Mucosa of gallbladder (tissue), 1 donor: ENCODE measurements around the gene LY9. TPM values are rescaled to one million over a fixed set of nuclear protein-coding genes. Genes with fewer than 3 reads are reported as not detected.

Experiments used
- DNase-seq: peaks from one replicate; pipeline ENCODE4 v3.0.0-alpha.2; 2020; ENCODE audit warnings: low spot score
- total RNA-seq: library from RNA; stranded (reverse); gene quantifications from one replicate; pipeline ENCODE4 v1.2.1, GENCODE V29; 2021
- donor health status: DM: no; HTN: no; CAD: no.

Gene LY9
- total RNA-seq = 3.9 TPM

GRCh38 chr1:160795951-160796383, at the start of gene LY9:
TSS of gene LY9 (plus strand) at chr1:160796174. CDS start at chr1:160796188, 14 bp downstream.
- peak; percentile 49 for DNase-seq

- DNase-seq = no peak
These were observed 49.0 kb upstream of the LY9 start for GRCh38 chr1:160746836-160747500.

- DNase-seq = no peak
These were observed 48.3 kb upstream of the LY9 start for GRCh38 chr1:160747717-160748116.

DNA sequence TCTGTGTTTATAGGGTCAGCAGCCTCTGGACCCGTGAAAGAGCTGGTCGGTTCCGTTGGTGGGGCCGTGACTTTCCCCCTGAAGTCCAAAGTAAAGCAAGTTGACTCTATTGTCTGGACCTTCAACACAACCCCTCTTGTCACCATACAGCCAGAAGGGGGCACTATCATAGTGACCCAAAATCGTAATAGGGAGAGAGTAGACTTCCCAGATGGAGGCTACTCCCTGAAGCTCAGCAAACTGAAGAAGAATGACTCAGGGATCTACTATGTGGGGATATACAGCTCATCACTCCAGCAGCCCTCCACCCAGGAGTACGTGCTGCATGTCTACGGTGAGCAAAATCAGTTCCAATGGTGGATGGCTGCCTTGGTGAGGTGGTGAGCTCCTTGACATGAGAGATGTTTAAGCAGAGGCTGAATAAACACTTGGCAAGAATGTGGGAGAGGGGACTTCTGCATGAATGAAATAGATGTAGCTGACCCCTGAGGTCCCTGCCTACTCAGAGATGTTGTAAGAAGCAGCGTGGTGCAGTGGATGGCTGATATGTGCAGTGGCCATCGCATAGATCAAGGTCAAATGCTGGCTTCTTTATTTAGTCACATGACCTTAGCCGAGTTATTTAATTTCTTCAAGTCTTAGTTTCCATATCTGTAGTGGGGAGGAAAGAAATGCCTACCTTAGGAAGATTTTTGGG, 47.6 kb upstream of the LY9 start:
- DNase-seq = no peak

DNA sequence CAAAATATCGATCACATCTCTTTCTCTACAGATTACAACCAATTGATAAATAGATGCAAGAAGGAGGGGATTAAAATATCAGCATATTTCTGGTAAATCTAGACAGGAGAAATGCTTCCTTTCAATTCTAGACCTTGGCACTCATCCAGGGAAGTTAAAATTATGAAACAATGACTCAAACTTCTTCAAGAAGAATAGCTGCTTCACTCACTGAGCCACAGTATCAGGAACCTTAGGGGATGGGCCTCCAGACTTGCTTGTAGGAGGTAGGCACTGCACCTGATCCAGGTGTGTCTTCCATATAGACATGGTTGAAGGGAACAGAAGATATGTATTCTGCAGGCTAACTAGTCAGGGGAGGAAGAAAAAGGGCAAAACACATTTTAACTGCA, 47.1 kb upstream of the LY9 start:
- no peak for DNase-seq

DNA sequence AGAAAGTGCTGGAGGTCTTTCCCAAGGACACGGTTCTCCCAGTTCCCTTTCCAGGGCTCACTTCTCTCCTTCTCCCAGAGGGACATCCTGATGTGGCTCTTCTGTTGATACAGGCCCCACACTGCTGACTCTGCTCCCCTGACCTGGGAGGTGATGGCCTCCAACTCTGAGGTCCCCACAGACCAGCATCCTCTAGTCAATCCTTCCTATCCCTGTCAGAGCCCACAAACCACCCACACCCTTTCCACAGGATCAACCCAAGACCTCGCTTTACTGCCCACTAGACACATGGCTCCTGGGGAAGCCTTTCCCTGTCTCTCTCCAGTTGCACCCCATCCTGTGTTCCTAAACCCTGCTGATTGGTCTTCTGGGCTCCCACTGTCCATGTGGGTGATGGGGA, 45.4 kb upstream of the LY9 start:
- DNase-seq = no peak

DNA sequence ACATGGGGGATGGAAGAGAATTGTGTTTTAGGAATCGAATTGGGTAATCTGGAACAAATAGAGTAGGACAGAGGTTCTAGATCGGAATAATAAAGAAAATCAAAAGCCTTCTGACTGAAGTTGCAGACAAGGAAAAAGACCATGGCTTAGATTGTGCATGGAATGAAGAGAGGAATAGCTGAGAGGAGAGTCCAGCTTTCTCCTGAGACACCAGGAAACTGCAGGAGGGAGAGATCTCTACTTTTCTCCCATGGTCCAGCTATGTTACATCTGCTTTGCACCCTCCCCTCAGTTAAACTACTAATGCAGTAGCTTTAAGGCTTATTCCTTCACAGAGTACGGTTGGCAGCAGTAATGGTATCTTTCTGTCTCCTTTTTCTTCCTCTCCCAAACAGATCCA, 43.6 kb upstream of the LY9 start:
- DNase-seq = no peak

DNA sequence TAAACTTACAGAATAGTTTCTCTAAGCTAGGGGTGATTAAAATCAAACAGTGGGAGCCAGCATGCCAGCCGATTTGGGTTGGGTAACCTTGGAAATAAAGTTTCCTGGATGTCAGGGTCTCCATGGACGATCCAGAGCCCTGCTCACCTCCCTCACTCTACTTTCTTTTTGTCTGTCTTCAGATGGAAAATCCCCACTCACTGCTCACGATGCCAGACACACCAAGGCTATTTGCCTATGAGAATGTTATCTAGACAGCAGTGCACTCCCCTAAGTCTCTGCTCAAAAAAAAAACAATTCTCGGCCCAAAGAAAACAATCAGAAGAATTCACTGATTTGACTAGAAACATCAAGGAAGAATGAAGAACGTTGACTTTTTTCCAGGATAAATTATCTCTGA, 43.0 kb upstream of the LY9 start:
- DNase-seq = no peak

- no peak for DNase-seq
These were observed 42.4 kb upstream of the LY9 start for GRCh38 chr1:160753594-160753993.

- DNase-seq = no peak
These were observed 40.5 kb upstream of the LY9 start for GRCh38 chr1:160755461-160755860.

DNA sequence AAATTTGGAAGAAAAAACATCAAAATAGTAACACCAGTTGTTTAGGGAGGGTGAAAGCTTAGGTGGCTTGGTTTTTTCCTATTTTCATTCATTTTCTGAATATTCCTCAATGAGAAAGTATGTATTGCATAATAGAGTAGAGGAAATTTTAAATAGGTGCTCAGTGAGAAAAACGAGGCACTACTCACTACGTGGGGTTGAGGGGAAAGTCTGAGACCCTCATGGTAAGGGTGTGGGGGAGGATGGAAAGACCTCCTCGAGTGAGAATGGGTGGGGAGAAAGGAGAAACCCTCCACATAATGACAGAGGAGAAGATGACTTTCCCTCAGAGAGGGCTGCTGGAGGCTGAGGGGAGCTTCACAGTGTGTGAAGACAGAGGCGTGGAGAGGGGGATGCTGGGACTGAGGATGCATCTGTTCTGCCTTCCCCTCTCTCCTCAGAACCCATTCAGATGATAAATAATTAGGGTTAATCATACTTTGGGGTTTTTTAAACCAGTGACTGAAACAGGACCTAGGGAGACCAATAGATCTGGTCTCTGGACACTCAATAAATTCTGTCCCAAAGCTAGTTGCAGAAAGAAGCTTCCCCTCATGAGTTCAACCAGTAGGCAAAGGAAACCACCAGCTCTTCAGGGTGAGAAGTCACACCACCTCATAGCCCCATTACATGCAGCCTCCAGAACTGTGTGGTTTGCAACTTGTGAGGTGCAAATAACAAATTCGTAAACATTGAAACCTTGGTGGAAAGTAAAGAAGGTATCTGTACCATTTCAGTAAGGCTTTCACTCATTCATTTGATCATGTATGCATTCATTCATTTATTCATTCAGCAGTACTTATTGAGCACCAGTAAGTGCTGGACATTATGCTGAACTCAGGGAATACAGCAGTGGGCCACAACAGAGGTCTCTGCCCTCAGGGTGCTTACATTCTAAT, 39.8 kb upstream of the LY9 start:
- DNase-seq = no peak

DNA sequence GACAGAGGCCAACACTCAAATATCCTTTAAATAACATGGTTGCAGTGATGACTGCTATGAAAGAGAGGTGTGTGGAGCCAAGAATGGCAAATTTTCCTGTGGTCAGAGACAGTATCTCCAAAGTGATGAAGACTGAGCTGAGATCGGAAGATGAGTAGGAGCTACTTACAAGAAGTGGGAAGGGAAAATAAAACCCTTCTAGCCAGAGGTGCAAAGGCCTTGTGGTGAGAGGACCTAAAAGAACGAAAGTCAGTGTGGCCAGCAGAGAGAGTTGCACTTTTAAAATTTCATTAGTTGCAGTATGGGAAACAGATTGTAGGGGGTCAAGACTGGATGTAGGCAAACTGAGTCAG, 39.1 kb upstream of the LY9 start:
- no peak for DNase-seq

GRCh38 chr1:160758521-160758920, 37.5 kb upstream of the LY9 start:
- no peak for DNase-seq

- DNase-seq = no peak
These were observed 36.2 kb upstream of the LY9 start for GRCh38 chr1:160759740-160760139.

- no peak for DNase-seq
These were observed 34.9 kb upstream of the LY9 start for GRCh38 chr1:160761046-160761445.

DNA sequence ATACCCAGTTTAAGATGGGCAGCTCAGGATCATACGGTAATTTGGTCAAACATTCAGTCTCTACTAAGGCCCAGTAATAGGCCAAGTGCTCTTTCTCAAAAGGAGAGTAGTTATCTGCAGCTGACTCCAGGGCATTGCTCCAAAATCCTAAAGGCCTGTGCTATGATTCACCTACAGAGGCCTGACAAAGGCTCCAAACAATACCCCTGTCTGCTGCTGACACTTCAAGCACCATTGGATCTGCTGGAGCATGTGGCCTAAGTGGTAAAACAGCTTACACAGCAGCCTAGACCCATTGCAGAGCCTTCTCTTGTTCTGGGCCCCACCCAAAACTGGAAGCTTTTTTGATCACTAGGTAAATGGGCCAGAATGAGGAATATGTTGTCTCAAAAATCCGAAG, 34.1 kb upstream of the LY9 start:
- DNase-seq = no peak

DNA sequence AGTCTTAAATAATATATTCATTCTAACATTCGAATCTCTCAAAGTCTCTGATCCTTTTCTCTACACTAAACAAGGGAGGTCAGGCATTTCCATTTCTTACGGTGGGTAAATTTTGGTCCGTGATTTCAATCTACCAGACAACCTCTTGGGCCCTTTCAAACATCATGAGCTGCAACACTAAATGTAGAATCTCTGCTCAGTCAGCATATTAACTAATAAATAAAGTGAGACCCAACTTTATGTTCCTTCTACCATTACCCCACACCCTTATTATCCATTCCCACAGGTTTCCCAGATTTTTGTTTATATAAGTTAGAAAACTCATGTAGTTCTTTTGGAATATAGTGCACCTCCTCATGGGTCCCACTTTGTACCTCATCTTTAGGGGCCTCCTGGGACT, 32.0 kb upstream of the LY9 start:
- DNase-seq = no peak

DNA sequence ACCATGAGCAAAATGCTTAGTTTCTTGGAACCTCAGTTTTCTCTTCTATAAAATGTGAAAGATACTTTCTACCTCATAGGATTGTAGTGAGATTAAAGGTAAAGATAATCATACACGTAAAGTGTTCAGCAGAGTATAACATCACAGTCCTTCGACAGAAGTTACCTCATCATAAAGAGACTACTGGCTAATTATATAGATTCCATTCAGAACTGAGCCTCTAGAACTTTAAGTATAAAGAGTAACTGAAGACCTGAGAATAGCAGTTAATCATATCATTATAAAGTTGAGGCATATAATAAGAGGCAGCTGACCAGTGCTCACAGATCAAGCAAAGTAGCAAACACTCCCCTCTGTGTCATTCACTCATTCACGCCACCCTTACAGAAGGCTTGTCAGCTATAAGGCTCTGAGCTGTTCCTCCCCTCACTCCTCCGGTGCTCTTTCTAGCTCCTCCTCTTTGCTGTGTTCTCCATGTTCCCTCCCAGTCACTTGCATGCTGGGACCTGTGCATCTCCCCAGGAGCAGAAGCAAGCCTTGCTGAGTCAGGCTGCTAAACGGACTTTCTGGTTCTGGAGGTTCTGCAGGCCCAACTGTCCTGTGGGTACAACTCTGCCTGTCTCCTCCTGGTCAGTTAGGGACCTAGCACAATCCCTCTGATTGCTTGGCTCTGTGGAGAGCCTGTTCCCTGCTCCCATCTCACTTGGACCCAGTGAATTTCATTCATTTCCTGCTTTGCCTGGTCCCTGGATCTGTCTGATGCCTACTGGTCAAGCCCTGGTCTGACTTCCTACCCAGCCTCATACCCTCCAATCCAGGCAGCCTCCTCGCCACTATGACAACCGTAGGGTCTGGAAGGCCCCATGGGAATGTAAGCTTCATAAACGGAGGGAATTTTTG, 28.3 kb upstream of the LY9 start:
- no peak for DNase-seq

GRCh38 chr1:160768295-160768657, 27.7 kb upstream of the LY9 start:
- peak; percentile 63 for DNase-seq

- DNase-seq = no peak
These were observed 23.6 kb upstream of the LY9 start for GRCh38 chr1:160772331-160772730.

DNA sequence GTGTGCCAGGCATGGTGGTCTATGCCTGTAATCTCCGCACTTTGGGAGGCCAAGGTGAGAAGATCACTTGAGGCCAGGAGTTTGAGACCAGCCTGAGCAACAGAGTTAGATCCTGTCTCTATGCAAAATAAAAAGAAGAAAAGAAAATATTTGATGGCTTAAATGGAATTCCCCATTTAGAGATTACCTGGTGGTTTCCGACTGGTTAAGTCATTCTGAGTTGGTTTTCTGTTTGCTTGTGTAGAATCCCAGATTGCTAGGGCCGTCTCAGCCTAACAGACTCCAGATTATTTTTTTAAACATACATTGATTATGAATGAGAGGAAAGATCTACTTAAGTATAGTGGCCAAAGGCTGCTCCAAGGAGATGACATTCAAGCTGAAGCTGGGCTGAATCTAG, 22.9 kb upstream of the LY9 start:
- no peak for DNase-seq
